Measurements from ENCODE around the gene COL4A5. TPM values are rescaled to one million over a fixed set of nuclear protein-coding genes. Genes with fewer than 3 reads are reported as not detected.

COL4A5 gene
- total and polyA plus RNA-seq, 10 donors, result 2.1 to 19.6 (median 8.4) TPM

DNA sequence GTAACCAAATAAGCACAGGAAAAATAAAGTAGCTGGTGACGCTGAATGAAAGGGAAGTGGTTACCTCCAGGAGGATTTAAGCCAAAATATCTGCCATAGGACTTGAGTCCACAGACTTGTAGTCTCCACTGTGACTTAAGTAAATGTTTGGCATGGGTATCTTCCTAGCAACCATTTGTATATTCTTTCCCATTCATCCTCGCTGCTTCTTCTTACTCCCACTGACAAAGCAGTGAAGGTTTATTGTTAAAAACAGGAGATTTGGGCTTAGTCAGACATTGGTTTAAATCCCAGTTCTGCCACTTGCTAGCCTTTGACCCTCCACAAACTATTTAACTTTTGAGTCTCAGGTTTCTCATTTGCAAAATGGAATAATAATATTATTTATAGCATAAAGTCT lies 23.7 kb upstream of the COL4A5 start:
- DNase-seq, result no peak
- H3K4me3 ChIP-seq, result no peak overlapping the region
- no peak for TF ChIP-seq POLR2AphosphoS5 (IDR thresholded peaks at IDR 0.05)
- no peak for TF ChIP-seq POLR2A (IDR thresholded peaks at IDR 0.05)
- TF ChIP-seq, protein P1, sequence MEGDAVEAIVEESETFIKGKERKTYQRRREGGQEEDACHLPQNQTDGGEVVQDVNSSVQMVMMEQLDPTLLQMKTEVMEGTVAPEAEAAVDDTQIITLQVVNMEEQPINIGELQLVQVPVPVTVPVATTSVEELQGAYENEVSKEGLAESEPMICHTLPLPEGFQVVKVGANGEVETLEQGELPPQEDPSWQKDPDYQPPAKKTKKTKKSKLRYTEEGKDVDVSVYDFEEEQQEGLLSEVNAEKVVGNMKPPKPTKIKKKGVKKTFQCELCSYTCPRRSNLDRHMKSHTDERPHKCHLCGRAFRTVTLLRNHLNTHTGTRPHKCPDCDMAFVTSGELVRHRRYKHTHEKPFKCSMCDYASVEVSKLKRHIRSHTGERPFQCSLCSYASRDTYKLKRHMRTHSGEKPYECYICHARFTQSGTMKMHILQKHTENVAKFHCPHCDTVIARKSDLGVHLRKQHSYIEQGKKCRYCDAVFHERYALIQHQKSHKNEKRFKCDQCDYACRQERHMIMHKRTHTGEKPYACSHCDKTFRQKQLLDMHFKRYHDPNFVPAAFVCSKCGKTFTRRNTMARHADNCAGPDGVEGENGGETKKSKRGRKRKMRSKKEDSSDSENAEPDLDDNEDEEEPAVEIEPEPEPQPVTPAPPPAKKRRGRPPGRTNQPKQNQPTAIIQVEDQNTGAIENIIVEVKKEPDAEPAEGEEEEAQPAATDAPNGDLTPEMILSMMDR (IDR thresholded peaks at IDR 0.05 in 8 of 11, conservative IDR thresholded peaks at IDR 0.05 in 3 of 11), result no peak
- no peak overlapping the region for H3K27ac ChIP-seq
- WGBS, 5 donors, result 32 to 60% (median 44%) methylated on average over 2 of the region's 2 CpGs
- intact Hi-C loops (cut with DNase I; ENCODE audit: low total_unique reads), result no loop called here
- H3K27me3 ChIP-seq (replicated peaks in 1 of 7), result peaks cover 0 to 7% (median 0%) of the 10 kb centered on the region in 7 donors
- no peaks in the 10 kb centered on the region for H3K4me1 ChIP-seq
- no peaks in the 10 kb centered on the region for H3K36me3 ChIP-seq
- H3K9me3 ChIP-seq, result no peaks in the 10 kb centered on the region

DNA sequence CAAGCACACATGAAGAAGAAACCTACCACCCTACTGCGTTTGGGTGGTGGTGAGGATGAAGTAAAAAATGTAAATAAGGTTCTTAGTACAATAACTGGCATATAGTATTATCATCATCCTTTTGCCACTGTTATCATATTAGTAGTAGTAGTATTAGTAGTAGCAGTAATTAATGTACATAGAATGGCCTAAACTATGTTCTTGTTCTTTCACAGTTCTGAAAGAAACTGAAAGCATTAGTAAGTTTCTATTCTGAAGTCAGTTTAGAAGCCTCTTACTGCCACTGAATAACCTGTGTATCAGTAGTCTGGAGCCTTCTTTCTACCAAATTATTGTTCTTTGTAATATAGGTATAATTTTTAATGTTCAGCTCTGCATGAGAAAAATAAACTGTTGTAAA lies 22.4 kb upstream of the COL4A5 start:
- no peak for TF ChIP-seq POLR2AphosphoS5 (IDR thresholded peaks at IDR 0.05)
- TF ChIP-seq, protein P1 (IDR thresholded peaks at IDR 0.05 in 8 of 11, conservative IDR thresholded peaks at IDR 0.05 in 3 of 11), result no peak
- TF ChIP-seq POLR2A (IDR thresholded peaks at IDR 0.05), result no peak
- WGBS, 5 donors, result 41 to 69% (median 56%) methylated on average over 1 of the region's 1 CpG
- H3K36me3 ChIP-seq, result no peaks in the 10 kb centered on the region
- no peaks in the 10 kb centered on the region for H3K9me3 ChIP-seq
- H3K4me3 ChIP-seq, result no peak overlapping the region
- peaks cover 0 to 7% (median 0%) of the 10 kb centered on the region in 7 donors for H3K27me3 ChIP-seq (replicated peaks in 1 of 7)
- H3K27ac ChIP-seq, result no peak overlapping the region
- no peak for DNase-seq
- intact Hi-C loops (cut with DNase I; ENCODE audit: low total_unique reads), result no loop called here
- H3K4me1 ChIP-seq, result no peaks in the 10 kb centered on the region

DNA sequence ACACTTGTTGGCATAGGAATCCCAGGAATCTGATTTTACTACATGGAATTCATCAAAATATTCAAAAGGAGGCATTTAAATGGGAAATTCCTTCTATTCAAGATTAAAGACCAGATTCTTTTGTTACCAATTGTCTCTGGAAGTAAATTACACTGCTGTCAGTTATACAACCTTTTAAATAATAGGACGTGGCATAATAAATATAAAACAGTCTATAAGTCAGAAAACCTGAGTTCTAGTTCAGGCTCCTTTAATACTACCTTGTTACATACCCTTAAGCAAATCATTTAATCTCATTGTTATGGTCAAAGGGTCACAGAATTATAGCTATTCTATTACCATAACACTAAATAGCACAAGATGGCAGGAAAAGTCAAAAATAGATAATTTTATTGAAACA lies 20.2 kb upstream of the COL4A5 start:
- no peak for DNase-seq
- Histone ChIP-seq H3K4me1 (no peaks in the 10 kb centered on the region), H3K27me3 (replicated peaks in 1 of 7) (peaks cover 0 to 7% (median 0%) of the 10 kb centered on the region in 7 donors), H3K27ac (no peak overlapping the region), H3K36me3 (no peaks in the 10 kb centered on the region), H3K9me3 (no peaks in the 10 kb centered on the region), H3K4me3 (no peak overlapping the region)
- 31 to 79% (median 65%) methylated on average over 1 of the region's 1 CpG for whole genome bisulfite sequencing, 5 donors
- TF ChIP-seq POLR2A (IDR thresholded peaks at IDR 0.05) (no peak), POLR2AphosphoS5 (IDR thresholded peaks at IDR 0.05) (no peak)
- TF ChIP-seq, protein P1 (IDR thresholded peaks at IDR 0.05 in 8 of 11, conservative IDR thresholded peaks at IDR 0.05 in 3 of 11), result no peak
- intact Hi-C loops (cut with DNase I; ENCODE audit: low total_unique reads), result no loop called here

DNA sequence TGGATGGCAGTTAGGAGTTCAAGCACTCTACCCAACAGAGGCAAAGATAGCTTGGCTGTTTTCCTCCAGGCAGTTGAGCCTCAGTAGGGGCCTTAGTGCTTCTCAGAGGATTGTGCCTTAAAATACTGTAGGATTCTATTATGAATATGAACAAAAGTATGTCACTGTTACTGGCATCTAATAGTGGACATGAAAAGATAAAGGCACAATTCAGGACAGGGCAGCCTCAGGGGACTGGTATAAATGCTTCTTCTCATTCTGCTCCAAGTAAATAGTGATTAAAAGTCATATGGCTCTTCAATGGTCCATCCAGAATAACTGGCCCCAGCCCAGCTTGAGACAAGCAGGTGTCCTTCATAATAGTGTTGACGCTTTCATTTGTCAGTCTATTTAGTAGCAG lies 19.2 kb upstream of the COL4A5 start:
- Histone ChIP-seq H3K27ac (no peak overlapping the region), H3K36me3 (no peaks in the 10 kb centered on the region), H3K4me3 (no peak overlapping the region), H3K27me3 (replicated peaks in 1 of 7) (peaks cover 0 to 7% (median 0%) of the 10 kb centered on the region in 7 donors), H3K9me3 (no peaks in the 10 kb centered on the region), H3K4me1 (no peaks in the 10 kb centered on the region)
- DNase-seq, result no peak
- intact Hi-C loops (cut with DNase I; ENCODE audit: low total_unique reads), result no loop called here
- TF ChIP-seq, protein P1 (IDR thresholded peaks at IDR 0.05 in 8 of 11, conservative IDR thresholded peaks at IDR 0.05 in 3 of 11), result no peak
- TF ChIP-seq POLR2AphosphoS5 (IDR thresholded peaks at IDR 0.05), result no peak
- no peak for TF ChIP-seq POLR2A (IDR thresholded peaks at IDR 0.05)
- WGBS, 5 donors, result 61 to 95% (median 90%) methylated on average over 1 of the region's 1 CpG
